ENCODE results near the gene POLA1.

Gene POLA1

DNA sequence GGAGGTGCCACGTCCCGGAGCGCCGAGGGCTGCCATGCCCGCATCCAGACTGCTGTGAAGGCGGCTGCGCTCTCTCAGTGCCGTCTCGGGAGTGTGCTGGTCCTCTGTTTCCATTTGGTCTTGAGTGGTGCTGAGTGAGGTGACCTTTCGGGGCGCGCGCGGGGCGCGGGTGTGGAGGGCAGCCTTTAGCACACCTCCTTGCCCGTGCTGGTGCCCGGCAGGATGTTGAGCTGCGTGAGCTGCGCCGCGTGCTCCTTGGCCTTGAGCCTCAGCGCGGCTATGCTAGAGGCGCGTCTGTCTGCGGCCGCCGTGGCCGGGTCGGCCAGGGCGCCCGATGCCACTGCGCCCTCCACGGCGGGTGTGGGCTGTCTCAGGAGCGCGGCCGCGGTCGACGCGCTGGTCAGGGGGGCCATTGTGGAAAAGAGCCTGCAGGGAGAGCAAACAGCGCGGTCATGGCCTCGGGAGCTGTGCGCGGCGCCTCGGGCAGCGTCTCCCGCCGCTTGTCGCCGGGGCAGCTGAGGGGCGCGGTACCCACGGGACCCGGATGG lies 310.8 kb downstream of the POLA1 start:
- in situ Hi-C loops (cut with MboI; ENCODE audit: low sequenced_read_pairs), result no loop called here

DNA sequence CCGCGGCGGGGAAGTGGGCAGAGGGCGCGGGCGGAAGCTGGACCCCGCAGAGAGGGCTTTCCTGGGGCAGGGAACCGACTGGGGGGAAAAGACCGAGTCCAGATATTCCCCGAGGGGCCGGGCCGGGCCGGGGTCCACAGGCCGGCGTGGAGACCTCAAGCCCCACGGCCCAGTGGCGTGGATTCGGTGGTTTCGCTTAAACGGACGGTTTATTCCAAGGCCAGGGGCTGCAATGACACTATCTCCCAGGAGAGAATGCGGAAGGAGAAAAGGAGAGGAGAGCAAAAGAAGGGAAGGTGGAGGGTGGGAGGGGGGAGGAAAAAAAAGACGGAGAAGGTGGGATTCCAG lies 311.3 kb downstream of the POLA1 start:
- in situ Hi-C loops (cut with MboI; ENCODE audit: low sequenced_read_pairs), result no loop called here

DNA sequence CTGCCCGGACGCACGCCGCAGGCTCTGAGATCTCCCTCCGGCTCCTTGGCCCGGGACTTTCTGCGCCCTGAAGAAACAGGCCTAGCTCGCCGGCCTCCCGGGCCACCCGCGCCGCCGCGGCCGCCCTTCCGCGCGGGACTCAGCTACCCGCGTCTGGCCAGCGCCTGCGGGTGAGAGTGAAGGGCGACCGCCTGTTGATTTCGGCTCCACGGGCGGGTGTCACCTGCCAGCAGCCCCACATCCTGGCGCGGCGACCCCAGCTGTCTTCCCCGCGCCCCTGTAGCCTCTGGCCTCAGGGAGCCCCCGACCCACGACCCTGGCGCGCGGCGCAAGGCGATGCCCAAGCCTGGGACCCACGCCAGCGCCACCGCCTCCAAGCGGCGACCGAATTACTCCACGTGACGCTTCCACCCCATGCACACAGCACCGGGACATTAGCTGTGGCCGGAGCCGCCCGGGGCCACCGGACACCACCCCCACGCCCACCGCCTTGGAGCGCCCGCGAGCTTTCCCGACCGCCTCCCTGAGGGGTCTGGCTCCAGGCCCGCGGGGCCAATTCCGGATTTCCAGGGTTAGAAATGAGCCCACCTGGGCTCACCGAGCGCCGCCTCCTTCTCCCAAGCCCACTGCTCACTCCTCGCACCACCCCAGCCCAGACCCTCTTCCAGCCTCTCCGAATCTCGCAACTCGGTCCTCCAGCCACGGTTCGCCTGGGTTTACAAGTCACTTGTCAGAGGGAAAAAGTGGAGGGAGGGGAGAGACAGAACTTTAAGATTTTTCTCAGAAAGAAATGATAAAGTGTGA lies 311.9 kb downstream of the POLA1 start:
- in situ Hi-C loops (cut with MboI; ENCODE audit: low sequenced_read_pairs), result no loop called here

DNA sequence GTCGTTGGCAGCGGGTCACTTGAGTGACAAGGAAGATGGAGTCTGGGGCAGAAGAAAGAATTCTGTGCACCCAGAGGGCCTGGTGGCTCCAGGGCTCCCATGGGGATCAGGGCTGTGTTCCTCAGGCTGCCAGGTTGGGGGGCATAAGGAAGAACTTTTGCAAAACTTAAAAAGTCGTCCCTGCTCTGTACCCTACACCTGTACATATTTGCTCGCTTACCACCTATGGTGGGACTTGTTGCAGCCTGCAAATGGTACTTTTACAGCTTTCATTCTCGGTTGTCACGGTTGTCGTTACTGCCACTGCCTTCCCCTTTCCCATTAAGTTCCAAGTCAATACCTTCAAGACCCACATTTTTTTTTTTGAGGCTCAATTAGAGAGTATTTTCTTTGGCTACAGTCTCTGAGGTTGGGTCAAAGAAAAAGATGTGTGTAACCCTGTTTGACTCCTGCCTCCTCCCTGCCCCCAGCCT lies 312.9 kb downstream of the POLA1 start:
- in situ Hi-C loops (cut with MboI; ENCODE audit: low sequenced_read_pairs), result no loop called here

DNA sequence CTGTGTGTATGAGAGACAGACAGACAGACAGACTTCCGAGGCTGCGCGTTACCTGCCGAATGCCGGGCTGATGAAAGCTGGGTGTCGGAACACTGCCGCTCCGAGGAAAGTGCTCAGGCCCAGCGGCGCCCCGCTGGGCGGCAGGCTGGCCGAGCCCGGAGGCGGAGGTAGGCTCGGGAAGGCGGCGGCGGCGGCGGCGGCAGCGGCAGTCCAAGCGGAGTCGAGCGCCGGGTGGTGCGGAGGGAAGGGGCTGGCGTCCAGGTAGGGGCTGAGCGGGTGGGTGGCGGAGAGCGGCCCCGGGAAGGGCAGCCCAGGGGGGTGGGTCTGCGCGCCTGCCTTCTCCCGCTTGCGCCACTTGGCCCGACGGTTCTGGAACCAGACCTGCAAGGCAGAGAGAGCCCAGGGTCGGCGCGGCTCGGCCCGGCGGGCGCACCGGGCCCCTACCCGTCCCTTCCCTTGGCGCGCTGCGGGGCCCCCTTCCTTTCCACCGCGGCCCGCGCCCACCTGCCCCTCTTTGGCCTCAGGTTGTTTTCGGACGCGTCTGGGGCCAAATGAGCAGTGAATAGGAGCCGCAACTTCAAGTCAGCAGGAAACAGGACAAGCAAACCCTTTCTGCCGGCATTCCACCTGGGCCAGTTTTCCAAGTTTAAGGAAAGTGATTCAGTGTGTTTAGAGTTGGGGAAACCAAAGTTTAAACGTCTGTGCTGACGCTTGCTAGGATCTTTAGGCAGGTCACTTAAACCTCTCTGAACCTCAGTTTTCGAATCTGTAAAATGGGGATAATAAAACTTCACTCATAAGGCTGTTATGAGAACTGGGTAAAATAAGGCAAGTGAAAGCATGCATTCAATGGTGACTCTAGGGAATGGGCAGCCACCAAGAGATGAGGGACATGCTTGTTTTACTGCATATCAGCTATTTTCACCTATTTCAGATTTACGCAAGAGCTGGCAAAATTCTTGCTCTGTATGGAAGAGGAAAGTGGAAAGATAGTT lies 313.6 kb downstream of the POLA1 start:
- in situ Hi-C loops (cut with MboI; ENCODE audit: low sequenced_read_pairs), result no loop called here

DNA sequence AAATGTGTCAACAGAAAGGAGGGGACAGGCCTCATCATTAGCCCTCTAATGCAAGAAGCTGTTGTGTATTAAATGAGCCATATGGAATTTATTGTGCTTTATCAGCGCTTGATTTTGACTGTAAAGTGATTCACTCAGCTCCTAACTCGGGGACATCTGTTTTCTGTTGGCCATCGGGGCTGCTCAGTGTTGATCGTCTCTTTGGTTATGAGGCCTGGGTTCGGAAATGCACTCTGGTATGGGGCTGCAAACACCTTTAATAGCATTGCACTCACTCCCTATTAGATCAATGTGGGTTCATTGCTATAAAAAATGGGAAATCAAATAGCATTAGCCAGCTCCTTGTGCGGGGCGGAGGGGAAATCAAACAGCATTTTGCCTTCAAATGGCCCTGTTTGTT lies 315.7 kb downstream of the POLA1 start:
- in situ Hi-C loops (cut with MboI; ENCODE audit: low sequenced_read_pairs), result no loop called here

DNA sequence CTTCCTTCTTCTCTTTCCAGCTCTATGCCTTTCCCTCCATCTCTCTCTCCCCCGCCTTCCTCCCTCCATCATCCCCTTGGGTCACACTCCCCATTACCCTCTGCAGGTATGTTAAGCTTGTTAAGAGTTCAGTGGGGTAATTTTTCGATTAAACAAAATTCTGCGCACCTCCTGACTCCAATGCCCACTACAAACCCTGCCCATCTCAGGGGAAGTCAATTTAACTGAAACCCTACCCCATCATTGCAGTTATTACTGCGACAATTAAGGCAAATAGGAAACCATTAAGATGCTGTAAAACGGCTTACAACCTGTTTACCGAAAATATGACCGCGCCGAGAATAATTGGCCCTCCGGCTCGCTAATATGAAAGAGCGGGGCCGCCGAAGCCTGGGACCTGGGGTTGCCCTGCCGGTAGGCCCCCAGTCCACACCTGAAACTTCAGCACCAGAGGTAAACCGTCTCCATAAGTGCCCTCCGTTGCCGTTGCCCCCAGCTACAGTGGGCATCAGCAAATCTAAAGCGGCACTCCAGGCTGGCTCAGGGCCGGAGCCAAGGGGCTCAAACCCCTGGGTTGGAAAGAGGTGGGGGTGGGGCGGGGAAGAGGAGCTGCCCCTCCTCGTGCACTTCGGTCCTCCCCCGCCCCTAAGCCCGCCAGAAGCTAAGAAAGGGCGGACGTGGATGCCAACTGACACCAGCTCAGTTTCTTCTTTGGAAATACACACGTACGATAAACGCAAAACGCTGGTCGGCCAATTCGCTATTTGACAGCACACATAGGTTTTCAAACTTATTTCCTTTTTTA lies 317.3 kb downstream of the POLA1 start:
- in situ Hi-C loops (cut with MboI; ENCODE audit: low sequenced_read_pairs), result no loop called here

DNA sequence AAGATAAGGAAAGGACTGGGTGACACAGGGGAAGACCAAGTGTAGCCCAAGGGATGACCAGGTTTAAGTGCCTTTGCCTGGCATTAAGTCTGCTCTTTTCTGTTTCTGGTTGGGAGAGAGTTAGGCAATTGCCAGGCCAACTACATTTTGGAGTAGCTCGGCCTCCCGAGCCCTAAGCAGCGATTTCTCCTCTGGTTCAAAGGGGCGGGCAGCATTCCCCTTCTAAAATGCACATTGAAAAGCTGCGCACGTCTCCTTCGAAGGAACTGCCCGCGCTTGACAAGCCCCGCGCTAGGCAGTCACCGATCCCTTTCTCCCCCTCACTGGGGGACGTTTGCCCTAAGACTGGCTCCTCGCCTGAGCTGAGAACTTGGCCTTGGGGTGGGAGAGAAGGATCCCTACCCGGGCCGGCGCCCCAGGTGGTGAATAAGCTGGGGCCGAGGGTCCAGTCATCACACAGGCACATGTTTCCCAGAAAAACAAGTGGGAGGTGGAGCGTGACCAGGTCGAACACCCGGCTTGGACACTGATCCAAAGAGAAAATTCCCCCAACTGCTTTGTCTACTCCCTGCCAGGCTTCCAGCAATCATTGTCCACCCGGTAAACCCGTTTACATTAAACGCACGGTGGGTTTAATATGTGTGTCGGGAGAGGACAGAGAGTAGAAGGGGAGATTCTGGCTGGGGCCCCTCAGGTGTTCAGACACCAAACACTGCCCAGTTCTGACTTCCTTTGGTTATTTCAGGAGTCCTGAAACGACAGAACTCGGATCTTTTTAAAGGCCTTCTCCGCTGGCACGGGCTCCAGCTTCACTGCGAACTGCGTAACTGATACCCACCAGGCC lies 318.1 kb downstream of the POLA1 start:
- in situ Hi-C loops (cut with MboI; ENCODE audit: low sequenced_read_pairs), result no loop called here

DNA sequence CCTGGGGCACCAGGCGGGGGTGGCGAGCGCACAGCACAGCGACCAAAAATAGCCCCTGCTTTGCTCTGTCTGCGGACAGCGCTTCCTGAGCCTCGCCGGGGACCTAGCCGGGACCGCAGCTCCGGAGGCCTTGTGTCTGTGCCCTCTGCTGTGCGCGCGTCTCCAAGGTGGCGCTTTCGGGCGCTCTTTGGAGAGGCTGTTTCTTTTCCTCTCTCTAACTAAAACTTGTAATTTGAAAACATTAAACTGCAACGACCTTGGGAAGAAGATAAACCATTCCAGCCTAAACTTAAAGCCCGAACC lies 318.7 kb downstream of the POLA1 start:
- in situ Hi-C loops (cut with MboI; ENCODE audit: low sequenced_read_pairs), result no loop called here

DNA sequence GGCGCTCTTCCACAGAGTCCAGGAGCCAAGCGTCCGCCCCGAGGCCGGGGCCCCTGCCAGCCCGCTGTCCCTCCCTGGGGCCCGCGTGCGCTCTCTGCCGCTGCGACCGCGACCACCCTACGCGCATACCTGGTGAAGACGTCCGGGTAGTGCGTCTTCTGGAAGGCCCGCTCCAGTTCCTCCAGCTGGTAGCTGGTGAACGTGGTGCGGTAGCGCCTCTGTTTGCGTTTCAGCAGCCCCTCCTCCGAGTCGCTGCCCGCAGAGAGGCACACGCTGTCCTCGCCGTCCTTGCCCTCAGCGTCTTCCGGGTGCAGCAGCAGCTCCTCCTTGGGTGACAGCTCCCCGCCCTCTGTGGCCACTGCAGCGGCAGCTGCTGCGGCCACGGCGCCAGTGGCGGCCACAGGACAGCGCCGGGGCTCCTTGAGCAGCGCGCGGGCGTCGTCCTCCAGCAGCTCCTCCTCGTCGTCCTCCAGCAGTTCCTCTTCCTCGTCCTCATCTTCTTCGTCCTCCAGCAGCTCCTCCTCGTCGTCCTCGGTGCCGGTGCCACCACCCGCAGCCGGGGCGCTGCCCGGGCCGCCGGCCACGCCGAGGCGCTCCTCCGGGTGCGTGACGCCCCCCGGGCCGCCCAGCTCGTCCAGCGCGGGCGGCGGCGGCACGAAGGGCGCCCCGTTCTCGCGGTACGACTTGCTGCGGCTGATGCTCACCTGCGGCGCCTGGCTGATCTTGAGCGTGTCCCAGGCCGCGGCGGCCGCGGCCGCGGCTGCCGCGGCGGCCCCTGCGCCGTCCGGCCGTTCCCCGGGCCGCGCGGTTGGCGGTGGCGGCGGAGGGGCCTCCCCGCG lies 319.3 kb downstream of the POLA1 start:
- in situ Hi-C loops (cut with MboI; ENCODE audit: low sequenced_read_pairs), result no loop called here

DNA sequence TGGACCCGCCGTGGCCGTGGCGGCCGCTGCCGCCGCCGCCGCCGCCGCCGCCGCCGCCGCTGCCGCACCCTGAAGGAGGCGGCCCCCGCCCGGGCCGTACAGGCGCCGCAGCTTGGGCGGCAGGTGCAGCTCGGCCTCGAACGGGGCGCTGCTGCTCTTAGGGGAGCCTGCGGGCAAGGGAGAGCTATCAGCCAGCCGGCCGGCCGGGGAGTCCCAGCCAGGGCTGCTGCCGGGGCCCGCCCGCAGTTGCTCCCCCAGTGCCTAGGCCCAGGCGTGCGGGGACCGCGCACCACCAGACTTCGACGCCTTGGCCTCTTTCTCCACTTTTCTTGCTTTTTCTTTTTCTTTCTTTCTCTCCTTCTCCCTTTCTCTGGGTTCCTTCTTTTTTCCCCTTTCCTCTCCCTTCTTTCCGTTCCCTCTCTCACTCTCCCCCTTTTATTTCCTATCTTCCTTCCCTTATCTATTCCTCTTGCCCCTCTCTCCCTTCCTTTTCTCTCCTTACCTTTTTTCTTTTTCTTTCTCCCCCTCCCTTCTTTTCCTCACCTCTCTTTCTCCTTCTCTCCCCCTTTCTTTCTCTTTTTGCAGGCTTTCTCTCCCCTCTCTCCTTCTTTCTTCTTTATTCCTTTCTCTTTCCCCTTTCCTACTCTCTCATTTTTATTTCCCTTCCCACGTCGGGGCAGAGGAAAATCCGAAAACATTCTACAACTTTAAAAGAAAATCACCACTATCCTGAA lies 320.1 kb downstream of the POLA1 start:
- in situ Hi-C loops (cut with MboI; ENCODE audit: low sequenced_read_pairs), result no loop called here

DNA sequence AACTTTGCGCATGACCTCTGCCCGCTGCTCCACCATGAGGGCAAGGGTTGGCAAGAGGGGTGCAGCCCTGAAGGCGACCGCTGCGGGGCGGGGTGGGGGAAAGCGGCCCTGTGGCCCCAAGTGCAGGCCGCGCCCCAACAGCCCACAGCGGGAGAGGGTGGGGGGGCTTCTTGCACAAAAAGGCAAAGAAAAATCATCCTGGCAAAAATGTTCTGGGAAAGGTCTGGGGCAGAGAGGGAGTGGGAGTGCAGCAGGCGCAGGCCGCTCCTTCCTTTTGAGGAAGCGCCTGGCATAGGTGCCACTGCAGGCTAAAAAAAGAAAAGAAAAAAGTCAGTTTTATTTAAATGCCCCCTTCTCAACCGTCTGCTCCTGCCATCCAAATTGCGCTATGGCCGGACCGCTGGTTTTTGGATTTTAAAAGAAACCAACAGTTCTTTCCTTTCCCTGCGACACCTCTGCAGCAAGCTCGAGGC lies 320.7 kb downstream of the POLA1 start:
- in situ Hi-C loops (cut with MboI; ENCODE audit: low sequenced_read_pairs), result no loop called here

DNA sequence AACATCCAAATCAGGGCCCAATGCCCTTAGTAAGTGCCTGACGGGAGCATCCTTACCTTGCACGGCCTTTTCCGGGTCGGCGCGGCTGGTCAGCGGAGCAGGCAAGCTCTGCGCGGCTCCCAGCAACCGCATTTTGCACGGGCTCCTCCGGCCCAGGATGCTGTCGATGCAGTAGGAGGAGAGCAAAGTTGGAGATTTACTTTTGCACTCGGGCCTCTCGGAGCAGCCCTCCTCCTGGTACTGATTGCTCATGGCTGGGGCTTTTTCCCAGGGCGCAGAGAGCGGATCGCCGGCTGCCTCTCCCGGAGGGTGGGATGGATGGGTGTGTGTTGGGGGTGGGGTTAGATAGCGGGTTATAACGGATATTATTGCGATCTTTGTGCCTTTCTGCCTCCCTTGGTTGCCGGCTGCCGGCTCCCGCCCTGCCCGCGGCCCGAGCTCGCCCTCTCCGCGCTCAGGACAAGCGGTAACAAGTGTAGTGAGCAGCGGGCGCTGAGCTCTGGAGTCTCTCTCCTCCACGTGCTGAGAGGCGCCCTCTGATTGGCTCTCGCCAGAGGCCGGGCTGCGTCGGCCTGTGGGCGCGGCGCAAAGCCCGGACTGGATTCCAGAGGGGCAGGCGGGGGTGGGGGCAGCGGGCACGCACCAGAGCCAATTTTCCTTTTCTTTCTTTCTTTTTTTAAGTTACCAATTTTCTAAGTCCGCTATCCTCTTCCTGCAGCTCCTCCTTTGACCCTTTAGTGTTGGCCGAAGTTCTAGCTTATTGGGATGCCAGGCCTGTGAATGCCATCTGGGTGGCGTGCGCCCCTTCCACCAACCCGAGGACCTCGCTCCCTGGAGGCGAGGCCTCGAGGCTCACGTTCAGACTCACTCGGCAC lies 322.0 kb downstream of the POLA1 start, which contains the start of gene ARX:
ARX (minus strand) TSS at position 480 of the 875 bp plus-strand sequence; CDS start at position 252, 228 bp downstream.
- in situ Hi-C loops (cut with MboI; ENCODE audit: low sequenced_read_pairs), result no loop called here

DNA sequence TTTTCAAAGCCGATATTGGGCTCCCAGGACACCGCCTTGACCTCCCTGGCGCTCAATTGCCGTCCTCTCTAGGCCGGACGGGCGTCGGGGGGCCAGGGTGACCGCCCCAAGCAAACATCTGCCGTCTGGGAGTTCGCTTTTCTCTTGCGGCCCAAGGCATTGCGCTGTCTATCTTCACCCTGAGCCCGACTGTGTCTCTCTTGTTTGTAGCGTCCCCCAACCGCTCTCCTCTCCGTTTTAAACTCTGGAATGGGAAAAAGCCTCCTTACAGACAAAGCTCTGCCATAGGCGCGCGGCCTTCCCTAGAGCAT lies 322.6 kb downstream of the POLA1 start:
- in situ Hi-C loops (cut with MboI; ENCODE audit: low sequenced_read_pairs), result no loop called here

DNA sequence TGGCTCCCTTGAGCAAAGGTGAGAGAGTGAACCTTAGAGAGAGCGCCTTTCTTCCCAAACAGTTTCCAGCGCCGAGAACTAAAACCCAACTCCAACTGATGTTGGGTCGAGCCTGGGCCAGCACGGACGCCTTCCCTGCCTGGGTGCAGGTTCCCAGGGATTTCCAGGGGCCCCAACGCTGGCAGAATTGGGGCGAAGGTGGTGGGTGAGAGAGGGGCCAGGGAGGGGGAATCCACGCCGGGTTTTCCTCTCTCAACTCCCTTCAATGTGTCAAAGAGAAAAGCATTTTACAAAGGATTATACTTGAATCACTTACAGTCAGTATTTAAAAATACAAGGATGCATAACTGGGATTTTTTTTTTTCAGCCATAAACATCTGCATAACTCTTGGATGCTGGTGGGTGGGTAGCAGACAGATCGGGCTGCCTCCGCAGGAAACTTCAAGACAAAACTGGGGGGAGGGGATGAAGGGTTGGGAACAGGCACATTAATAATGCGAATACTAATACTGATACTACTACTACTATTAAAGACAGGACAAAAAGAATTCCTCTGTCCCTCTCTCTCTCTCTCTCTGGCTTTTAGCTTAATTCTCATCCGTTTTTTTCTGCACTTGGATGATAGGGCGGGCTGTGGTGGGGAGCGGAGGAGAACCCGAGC lies 323.4 kb downstream of the POLA1 start:
- in situ Hi-C loops (cut with MboI; ENCODE audit: low sequenced_read_pairs), result no loop called here

DNA sequence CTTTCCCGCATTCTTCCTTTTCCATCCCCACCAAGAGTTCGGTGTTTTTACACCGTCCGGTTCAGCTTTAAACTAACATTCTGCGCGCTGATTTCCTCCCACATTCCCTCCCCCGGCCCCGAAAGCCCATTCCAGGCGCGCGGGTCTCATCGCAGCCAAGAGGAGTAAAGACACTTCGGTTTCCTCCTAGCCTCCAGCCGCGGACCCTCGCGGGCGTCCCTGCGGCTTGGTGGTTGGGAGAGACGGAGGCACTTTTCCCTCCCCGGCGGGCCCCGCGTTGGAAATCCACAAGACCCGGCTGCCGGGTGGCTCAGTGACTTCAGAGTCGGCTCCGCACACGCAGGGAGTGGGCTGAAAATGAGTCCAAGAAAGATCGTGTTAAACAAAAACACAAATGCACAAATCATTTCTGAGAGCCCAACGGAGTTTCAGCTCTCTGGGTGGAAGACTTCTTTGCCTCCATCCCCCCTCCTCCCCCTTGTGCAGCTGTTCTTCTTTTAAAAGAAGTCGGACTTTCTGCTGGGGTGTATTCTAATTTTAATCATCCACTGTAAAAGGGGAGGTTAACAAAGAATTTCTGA lies 324.0 kb downstream of the POLA1 start:
- in situ Hi-C loops (cut with MboI; ENCODE audit: low sequenced_read_pairs), result no loop called here

DNA sequence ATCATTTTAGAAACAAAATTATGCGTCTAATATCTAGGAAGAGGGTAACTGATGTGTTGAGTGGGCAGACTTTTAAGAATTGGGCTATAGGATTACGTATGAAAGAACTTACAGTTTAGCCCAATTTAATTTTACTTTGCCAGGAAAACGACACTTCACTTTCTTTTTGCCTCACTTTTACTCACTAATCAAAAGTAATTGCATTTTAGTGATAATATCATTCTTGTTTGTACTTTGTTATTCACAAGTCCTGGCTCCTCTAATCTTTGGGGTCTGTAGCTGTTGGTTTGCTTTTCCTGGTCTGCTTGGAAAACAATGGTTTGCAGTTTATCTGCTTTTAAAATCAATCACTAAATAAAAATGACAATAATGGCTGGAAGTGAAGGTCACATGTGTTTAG lies 325.0 kb downstream of the POLA1 start:
- in situ Hi-C loops (cut with MboI; ENCODE audit: low sequenced_read_pairs), result no loop called here
